Measurements from ENCODE around the gene ADAMTS15. TPM values are rescaled to one million over a fixed set of nuclear protein-coding genes. Genes with fewer than 3 reads are reported as not detected.

ADAMTS15 gene
- total RNA-seq, 1 donor from 2014 or later: 9.9 TPM

- H3K4me1 Mint-ChIP-seq: peaks cover 18% of the 10 kb centered on the region
- H3K27ac Mint-ChIP-seq: no peak overlapping the region
- H3K27me3 Mint-ChIP-seq (ENCODE audit: low read depth): peaks cover 4% of the 10 kb centered on the region
Measured at GRCh38 chr11:130487924-130488815, 39.7 kb downstream of the ADAMTS15 start.

GRCh38 chr11:130488848-130489584, 40.6 kb downstream of the ADAMTS15 start:
- Mint-ChIP-seq H3K4me1 (peaks cover 18% of the 10 kb centered on the region), H3K9me3 (peaks cover 2% of the 10 kb centered on the region), H3K4me3 (no peak overlapping the region), H3K27ac (no peak overlapping the region), H3K36me3 (peaks cover under 1% of the 10 kb centered on the region), H3K27me3 (ENCODE audit: low read depth) (peaks cover 5% of the 10 kb centered on the region)
- DNase-seq (ENCODE audit: low spot score in 2 of 2, unreplicated experiment in 2 of 2): no peak
- no peak for TF ChIP-seq CTCF (IDR thresholded peaks at IDR 0.05; ENCODE audit: unreplicated experiment)

More at GRCh38 chr11:130487924-130488815, 39.7 kb downstream of the ADAMTS15 start:
- DNase-seq (ENCODE audit: low spot score in 2 of 2, unreplicated experiment in 2 of 2): no peak
- no peak for TF ChIP-seq CTCF (IDR thresholded peaks at IDR 0.05; ENCODE audit: unreplicated experiment)
- H3K36me3 Mint-ChIP-seq: peaks cover 2% of the 10 kb centered on the region
- H3K4me3 Mint-ChIP-seq: no peak overlapping the region
- H3K9me3 Mint-ChIP-seq: peaks cover 4% of the 10 kb centered on the region

- Mint-ChIP-seq H3K4me1 (peaks cover 18% of the 10 kb centered on the region), H3K36me3 (no peaks in the 10 kb centered on the region), H3K27me3 (ENCODE audit: low read depth) (peaks cover 7% of the 10 kb centered on the region), H3K9me3 (no peaks in the 10 kb centered on the region), H3K4me3 (no peak overlapping the region), H3K27ac (no peak overlapping the region)
- no peak for TF ChIP-seq CTCF (IDR thresholded peaks at IDR 0.05; ENCODE audit: unreplicated experiment)
- no peak for DNase-seq (ENCODE audit: low spot score in 2 of 2, unreplicated experiment in 2 of 2)
Measured at GRCh38 chr11:130489716-130490115, 41.3 kb downstream of the ADAMTS15 start.

GRCh38 chr11:130490682-130491449, 42.4 kb downstream of the ADAMTS15 start:
- Mint-ChIP-seq H3K27me3 (ENCODE audit: low read depth) (peaks cover 9% of the 10 kb centered on the region), H3K27ac (no peak overlapping the region), H3K36me3 (no peaks in the 10 kb centered on the region), H3K4me1 (peaks cover 18% of the 10 kb centered on the region), H3K9me3 (peaks cover 2% of the 10 kb centered on the region), H3K4me3 (no peak overlapping the region)
- DNase-seq (ENCODE audit: low spot score in 2 of 2, unreplicated experiment in 2 of 2): no peak
- TF ChIP-seq CTCF (IDR thresholded peaks at IDR 0.05; ENCODE audit: unreplicated experiment): no peak

GRCh38 chr11:130498181-130498580, 49.7 kb downstream of the ADAMTS15 start:
- no peak for TF ChIP-seq CTCF (IDR thresholded peaks at IDR 0.05; ENCODE audit: unreplicated experiment)
- peaks cover 3% of the 10 kb centered on the region for H3K36me3 Mint-ChIP-seq
- H3K9me3 Mint-ChIP-seq: peaks cover 17% of the 10 kb centered on the region
- peaks cover 4% of the 10 kb centered on the region for H3K27me3 Mint-ChIP-seq (ENCODE audit: low read depth)
- no peak overlapping the region for H3K27ac Mint-ChIP-seq
- H3K4me3 Mint-ChIP-seq: no peak overlapping the region
- no peaks in the 10 kb centered on the region for H3K4me1 Mint-ChIP-seq
- no peak for DNase-seq (ENCODE audit: low spot score in 2 of 2, unreplicated experiment in 2 of 2)

Measured in mesothelial cell of epicardium (in vitro differentiated cells).